Measurements from ENCODE around the gene BARX1. TPM values are rescaled to one million over a fixed set of nuclear protein-coding genes. Genes with fewer than 3 reads are reported as not detected.

BARX1 gene
- total and polyA plus RNA-seq, 7 donors: not detected

DNA sequence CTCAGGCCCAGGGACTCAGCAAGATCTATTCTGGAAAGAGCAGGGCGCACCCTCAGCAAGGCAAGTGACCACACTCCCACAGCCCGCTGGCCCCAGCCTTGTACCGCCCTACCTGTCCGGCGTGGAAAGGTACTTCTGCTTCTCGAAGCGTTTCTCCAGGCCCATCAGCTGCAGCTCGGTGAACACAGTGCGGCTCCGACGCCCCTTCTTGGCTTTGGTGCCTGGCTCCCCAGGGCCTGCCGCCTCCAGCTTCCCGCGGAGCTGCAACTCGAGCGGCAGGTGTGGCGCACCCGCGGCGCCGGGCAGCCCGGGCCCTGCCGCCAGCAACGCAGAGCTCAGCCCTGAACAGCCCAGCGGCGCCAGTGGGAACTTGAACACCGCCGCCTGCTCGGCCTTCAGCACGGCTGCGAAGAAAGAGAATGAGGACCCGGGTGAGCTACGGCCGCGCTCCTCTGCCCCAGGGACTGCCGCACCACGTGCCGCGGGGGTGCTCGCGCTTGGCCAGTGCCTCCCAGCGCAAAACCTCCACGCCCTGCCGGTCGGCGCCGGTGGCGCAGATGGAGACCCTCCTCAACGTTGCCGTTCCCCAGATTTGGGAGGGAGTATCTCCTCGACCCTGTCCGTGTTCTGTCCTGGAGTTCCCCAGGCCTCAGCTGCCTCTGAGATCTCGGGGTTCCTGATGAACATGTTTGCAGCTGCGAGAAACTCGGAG, 2.2 kb downstream of the BARX1 start:
- H3K27me3 ChIP-seq (ENCODE audit: insufficient read depth in 3 of 3, low read length in 2 of 3): peaks cover 0 to 93% (median 64%) of the 10 kb centered on the region in 3 donors
- WGBS, 3 donors: 12 to 14% (median 13%) methylated on average over 41 to 55 of the region's 55 CpGs
- no peak overlapping the region for H3K27ac ChIP-seq
- TF ChIP-seq CTCF (IDR thresholded peaks at IDR 0.05): no peak
- H3K4me3 ChIP-seq: peak overlapping the region; percentile 22
- DNase-seq (no peak), ATAC-seq (peak in 1 of 4 donors; percentile 22)
- peaks cover 26% of the 10 kb centered on the region for H3K4me1 ChIP-seq
- intact Hi-C loops (cut with DNase I): no loop called here
- H3K9me3 ChIP-seq: no peaks in the 10 kb centered on the region
- no peaks in the 10 kb centered on the region for H3K36me3 ChIP-seq (ENCODE audit: insufficient read depth in 1 of 2, low read depth in 1 of 2)

DNA sequence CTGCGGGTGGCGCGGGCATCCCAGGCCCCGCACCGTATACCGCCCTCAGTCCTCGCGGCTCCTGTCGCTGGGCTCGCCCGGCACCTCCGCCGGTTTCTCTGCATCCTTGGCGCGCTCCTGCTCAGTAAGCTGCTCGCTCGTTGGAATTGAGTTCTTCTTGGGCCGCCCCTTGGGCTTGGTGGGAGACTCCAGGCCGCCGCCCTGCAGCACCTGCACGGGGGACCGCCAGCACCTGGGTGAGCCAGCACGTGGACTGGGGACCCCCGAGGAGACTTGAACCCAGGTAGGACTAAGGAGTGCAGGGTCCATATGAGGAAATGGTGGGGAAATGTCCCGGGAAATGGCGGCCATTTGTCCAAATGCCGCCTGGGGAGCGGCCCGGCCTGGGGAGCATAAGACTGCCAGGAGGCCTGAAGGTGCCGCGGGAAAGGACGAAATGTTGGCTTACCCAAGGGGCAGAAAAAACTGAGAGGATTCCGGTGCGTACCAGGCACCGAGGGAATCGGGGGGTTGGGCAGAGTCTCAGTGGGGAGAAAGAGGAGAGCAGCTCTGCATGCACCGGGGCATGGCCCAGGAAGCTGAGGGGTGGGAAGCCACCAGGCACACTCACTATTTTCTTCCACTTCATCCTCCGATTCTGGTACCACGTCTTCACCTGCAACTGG, 2.9 kb downstream of the BARX1 start:
- TF ChIP-seq CTCF (IDR thresholded peaks at IDR 0.05): no peak
- Histone ChIP-seq H3K9me3 (no peaks in the 10 kb centered on the region), H3K27me3 (ENCODE audit: insufficient read depth in 3 of 3, low read length in 2 of 3) (peaks cover 0 to 93% (median 70%) of the 10 kb centered on the region in 3 donors), H3K4me3 (peak overlapping the region; percentile 62), H3K36me3 (ENCODE audit: insufficient read depth in 1 of 2, low read depth in 1 of 2) (no peaks in the 10 kb centered on the region), H3K4me1 (peaks cover 26% of the 10 kb centered on the region), H3K27ac (no peak overlapping the region)
- no peak for DNase-seq
- intact Hi-C loops (cut with DNase I): no loop called here
- ATAC-seq: peak in 1 of 4 donors; percentile 21
- WGBS, 3 donors: 11 to 17% (median 14%) methylated on average over 38 to 39 of the region's 39 CpGs

- Histone ChIP-seq H3K36me3 (ENCODE audit: insufficient read depth in 1 of 2, low read depth in 1 of 2) (no peaks in the 10 kb centered on the region), H3K9me3 (no peaks in the 10 kb centered on the region), H3K4me3 (peak overlapping the region; percentile 62), H3K4me1 (peaks cover 26% of the 10 kb centered on the region), H3K27me3 (ENCODE audit: insufficient read depth in 3 of 3, low read length in 2 of 3) (peaks cover 0 to 93% (median 71%) of the 10 kb centered on the region in 3 donors), H3K27ac (no peak overlapping the region)
- ATAC-seq: peak in 1 of 4 donors; percentile 44
- WGBS, 3 donors: 1 to 7% (median 1%) methylated on average over 34 to 39 of the region's 39 CpGs
- DNase-seq: no peak
- intact Hi-C loops (cut with DNase I): no loop called here
- TF ChIP-seq CTCF (IDR thresholded peaks at IDR 0.05): no peak
These were observed 3.5 kb downstream of the BARX1 start for GRCh38 chr9:93951655-93952118.

DNA sequence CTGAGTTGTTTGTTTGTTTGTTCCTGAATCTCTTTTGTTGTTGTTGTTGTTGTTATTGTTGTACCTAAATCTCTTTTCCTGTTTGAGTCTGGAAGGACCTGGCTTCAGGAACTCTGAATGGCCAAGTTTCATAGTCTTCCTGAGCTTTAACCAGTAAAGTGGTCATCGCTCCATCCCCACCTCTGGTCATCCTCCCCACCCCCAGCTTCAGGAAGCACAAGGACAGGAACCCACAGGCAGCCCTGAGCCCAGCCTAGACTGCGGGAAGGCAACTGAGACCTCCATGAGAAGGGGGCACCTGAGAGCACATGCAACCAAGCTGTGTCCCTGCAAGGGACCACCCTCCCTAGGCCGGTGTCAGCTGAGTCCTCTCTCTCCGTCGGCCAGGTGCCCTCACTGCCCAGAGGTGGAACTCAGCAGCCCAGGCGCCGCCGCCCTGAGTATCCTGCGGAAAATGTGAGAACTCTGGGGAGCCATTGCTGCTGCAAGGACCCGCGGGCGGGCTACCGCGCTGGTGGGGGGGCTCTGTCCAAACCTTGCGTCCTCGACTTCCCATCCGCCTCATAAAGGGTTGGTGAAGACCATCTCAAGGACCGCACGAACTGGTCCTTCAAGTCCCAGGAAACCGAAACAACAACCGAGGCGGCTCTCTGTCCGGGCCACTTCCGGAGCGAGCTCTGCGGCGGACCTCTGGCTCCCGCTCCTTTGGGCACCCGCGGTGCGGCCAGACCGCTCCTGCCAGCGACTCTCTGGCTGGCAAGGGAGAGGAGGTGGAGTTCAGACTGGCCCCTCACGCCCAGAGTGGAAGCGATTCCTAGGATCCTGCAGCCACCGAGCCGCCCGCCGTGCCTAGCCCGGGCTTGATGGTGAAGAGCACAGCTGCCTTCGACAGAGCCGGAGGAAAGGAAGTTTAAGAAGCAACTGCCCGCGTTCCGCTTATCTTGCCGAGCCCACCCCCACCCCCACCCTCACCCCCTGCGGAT, 4.2 kb downstream of the BARX1 start:
- Histone ChIP-seq H3K4me1 (peaks cover 31% of the 10 kb centered on the region), H3K9me3 (no peaks in the 10 kb centered on the region), H3K27me3 (ENCODE audit: insufficient read depth in 3 of 3, low read length in 2 of 3) (peaks cover 0 to 93% (median 70%) of the 10 kb centered on the region in 3 donors), H3K4me3 (peak overlapping the region; percentile 62), H3K36me3 (ENCODE audit: insufficient read depth in 1 of 2, low read depth in 1 of 2) (no peaks in the 10 kb centered on the region), H3K27ac (no peak overlapping the region)
- ATAC-seq (peak; percentile 45 to 66 (median 55)), DNase-seq (no peak)
- TF ChIP-seq CTCF (IDR thresholded peaks at IDR 0.05): no peak
- 7 to 10% (median 7%) methylated on average over 41 to 47 of the region's 47 CpGs for WGBS, 3 donors
- intact Hi-C loops (cut with DNase I): no loop called here
